ENCODE measurements around the gene PRTFDC1. TPM values are rescaled to one million over a fixed set of nuclear protein-coding genes. Genes with fewer than 3 reads are reported as not detected.

Gene PRTFDC1
- total RNA-seq, 1 donor from 2014 or later: 4.7 TPM

GRCh38 chr10:24889639-24890038 is 62.8 kb downstream of the PRTFDC1 start:
- DNase-seq (ENCODE audit: low spot score): no peak
- intact Hi-C loops (cut with DNase I): no loop called here
- ATAC-seq: no peak

DNA sequence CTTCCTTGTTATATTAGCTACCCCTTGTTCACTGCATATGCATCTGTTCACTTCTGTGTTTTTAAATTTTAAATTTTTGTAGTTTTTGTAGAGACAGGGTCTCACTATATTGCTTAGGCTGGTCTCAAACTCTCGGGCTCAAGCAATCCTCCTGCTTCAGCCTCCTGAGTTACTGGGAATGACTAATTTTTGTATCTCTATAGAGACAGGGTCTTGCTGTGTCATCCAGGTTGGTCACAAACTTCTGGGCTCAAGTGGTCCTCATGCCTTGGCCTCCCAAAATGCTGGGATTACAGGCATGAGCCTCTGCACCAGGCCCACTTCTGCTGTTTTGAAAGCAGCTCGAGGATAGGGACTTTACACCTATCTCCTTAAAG is 64.6 kb downstream of the PRTFDC1 start:
- intact Hi-C loops (cut with DNase I): no loop called here

GRCh38 chr10:24886290-24886680 is 66.1 kb downstream of the PRTFDC1 start:
- intact Hi-C loops (cut with DNase I): no loop called here
- ATAC-seq (no peak), DNase-seq (ENCODE audit: low spot score) (no peak)

More for the DNA sequence above, 64.6 kb downstream of the PRTFDC1 start:
- DNase-seq (ENCODE audit: low spot score): no peak
- no peak for ATAC-seq

DNA sequence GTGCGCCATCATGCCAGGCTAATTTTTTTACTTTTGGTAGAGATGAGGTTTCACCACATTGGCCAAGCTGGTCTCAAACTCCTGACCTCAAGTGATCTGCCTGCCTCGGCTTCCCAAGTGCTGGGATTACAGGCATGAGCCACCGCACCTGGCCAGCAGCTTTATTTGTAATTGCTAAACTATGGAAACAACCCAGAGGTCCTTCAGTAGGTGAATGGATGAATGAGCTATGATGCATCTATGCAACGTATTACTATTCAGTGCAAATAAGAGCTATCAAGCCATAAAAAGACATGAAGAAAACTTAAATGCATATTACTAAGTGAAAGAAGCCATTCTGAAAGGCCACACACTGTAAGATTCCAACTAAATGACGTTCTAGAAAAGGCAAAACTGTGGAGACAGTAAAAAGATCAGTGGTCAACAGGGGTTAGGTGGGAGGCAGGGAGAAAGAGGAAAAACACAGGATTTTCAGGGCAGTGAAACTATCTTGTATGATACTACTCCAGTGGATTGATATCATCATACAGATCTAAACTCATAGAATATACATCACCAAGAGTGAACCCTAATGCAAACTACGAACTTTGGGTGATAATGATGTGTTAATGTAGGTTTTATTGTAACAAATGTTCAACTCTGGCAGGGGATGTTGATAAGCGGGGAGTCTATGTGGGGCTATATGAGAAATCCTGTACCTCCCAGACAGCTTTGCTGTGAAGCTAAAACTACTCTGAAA is 66.7 kb downstream of the PRTFDC1 start:
- intact Hi-C loops (cut with DNase I): no loop called here
- DNase-seq (ENCODE audit: low spot score) (no peak), ATAC-seq (no peak)

- no peak for ATAC-seq
- intact Hi-C loops (cut with DNase I): no loop called here
- DNase-seq (ENCODE audit: low spot score): no peak
Measured at GRCh38 chr10:24884793-24885192, 67.6 kb downstream of the PRTFDC1 start.

GRCh38 chr10:24884316-24884715 is 68.1 kb downstream of the PRTFDC1 start:
- intact Hi-C loops (cut with DNase I): no loop called here
- ATAC-seq (no peak), DNase-seq (ENCODE audit: low spot score) (no peak)

- DNase-seq (ENCODE audit: low spot score) (no peak), ATAC-seq (no peak)
- intact Hi-C loops (cut with DNase I): no loop called here
Measured at GRCh38 chr10:24883176-24883575, 69.2 kb downstream of the PRTFDC1 start.

- peak; percentile 45 for ATAC-seq
Measured at GRCh38 chr10:24882047-24882698, 70.2 kb downstream of the PRTFDC1 start.

GRCh38 chr10:24879861-24880260 is 72.5 kb downstream of the PRTFDC1 start:
- intact Hi-C loops (cut with DNase I): no loop called here
- DNase-seq (ENCODE audit: low spot score) (no peak), ATAC-seq (no peak)

More at GRCh38 chr10:24882047-24882698, 70.2 kb downstream of the PRTFDC1 start:
- intact Hi-C loops (cut with DNase I): no loop called here
- no peak for DNase-seq (ENCODE audit: low spot score)

GRCh38 chr10:24874133-24874532 is 78.3 kb downstream of the PRTFDC1 start:
- ATAC-seq: no peak
- DNase-seq (ENCODE audit: low spot score): no peak
- intact Hi-C loops (cut with DNase I): no loop called here

- DNase-seq (ENCODE audit: low spot score): no peak
- peak; percentile 87 for ATAC-seq
- intact Hi-C loops (cut with DNase I): no loop called here
Measured at GRCh38 chr10:24873281-24873683, 79.1 kb downstream of the PRTFDC1 start.

- intact Hi-C loops (cut with DNase I): no loop called here
- DNase-seq (ENCODE audit: low spot score) (no peak), ATAC-seq (no peak)
Measured at GRCh38 chr10:24872790-24873182, 79.6 kb downstream of the PRTFDC1 start.

GRCh38 chr10:24872049-24872789 is 80.2 kb downstream of the PRTFDC1 start:
- DNase-seq (ENCODE audit: low spot score) (no peak), ATAC-seq (no peak)
- intact Hi-C loops (cut with DNase I): no loop called here

DNA sequence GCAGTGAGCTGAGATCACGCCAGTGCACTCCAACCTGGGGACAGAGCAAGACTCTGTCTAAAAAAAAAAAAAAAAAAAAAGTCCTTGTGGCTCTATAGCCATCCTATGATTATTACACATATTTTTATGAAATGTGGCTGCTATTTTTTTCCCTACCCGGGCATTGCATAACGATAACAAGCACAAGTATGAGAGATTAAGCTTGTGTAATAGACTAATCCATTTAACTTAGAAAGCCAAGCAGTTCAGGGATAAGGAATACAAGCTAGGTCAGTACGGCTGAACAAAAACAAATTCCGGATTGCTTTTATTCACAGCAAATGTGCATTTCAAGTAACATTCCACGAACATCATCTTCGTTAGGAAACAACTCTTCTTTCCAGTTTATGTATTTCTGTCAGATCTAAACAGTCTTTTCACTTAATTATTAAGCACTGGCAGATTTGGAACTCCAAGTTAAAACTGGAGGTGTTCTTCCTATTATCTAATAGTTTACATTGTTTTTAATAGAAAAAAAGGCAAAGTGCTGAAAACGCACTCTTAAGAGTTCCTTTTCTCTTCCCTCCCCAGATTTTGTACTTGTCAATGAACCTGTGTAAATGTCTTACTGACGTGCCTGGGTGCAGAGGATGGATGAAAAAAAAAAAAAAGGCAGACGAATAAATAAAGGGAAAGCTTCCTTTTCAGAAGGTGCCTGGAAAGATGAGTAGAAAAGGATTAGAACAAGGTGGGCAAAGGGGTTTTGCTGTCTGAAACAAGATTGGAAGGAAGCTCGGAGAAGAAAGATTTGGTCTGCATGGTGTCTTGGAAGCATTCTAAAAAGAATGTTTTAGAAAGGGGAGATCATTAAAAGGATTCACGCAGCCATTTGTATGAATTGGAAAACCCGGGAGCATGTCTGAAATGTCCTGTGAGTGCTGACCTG is 81.1 kb downstream of the PRTFDC1 start:
- ATAC-seq: no peak
- intact Hi-C loops (cut with DNase I): no loop called here

GRCh38 chr10:24869354-24870015 is 82.9 kb downstream of the PRTFDC1 start:
- intact Hi-C loops (cut with DNase I): no loop called here
- no peak for ATAC-seq
- DNase-seq (ENCODE audit: low spot score): no peak

More for the DNA sequence above, 81.1 kb downstream of the PRTFDC1 start:
- DNase-seq (ENCODE audit: low spot score): no peak

DNA sequence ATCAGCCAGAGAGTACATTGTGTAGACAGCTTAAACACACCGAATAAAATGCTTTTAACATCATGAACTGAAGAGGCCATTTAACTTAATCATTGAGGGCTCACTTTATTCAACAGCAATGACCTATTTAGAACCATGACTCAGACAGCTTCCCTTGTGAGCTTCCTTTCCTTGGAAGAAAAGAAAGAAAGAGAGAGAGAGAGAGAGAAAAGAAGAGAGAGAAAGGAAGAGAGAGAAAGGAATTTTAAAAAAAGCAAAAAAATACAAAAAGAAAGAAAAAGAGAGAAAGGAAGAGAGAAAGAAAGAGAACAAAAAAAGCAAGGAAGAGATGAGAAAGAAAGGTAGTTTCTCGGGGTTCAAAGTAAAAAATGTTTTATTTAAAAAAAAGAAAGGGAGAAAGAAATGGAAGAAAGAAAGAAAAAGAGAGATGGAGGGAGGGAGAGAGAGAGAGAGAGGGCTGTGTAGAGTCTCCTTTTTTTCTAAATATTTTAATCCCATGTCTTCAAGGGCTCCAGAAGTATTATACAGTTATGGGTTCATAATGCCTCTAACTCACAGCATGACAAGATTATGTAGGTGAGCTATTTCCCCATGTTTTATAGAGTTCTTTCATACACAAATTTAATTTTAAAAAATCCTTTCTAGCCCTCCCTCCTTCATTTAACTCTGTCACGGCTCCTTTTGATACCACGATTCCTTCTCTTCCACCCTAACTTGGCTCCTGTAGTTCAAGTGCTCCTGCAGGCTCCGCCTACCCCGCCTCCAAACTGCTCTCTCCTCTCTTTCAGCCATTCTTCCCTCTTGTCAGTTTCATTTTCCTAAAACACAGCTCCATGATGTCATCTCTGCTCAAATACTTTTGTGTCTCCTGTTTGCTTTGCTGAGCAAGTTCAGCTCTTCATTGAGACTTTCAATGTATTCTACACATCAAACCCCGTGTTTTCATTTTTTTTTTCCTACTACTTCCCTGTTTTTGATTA is 85.5 kb downstream of the PRTFDC1 start:
- no peak for DNase-seq (ENCODE audit: low spot score)
- intact Hi-C loops (cut with DNase I): no loop called here

DNA sequence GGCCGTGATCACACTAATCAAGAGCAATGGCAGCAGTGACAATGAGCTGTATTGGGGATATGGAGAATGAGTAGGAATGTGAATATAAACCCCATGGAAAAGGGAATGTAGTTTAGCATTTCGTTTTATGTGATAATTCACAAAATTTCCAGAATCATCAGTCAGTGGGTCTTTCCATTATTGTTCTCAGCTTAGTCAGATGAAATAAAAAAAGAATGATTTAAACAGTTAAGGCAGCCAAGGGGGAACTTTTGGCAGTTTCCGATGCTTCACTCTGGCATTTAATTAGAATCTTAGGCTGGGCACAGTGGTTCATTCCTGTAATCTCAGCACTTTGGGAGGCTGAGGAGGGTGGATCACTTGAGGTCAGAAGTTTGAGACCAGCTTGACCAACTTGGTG is 86.6 kb downstream of the PRTFDC1 start:
- no peak for DNase-seq (ENCODE audit: low spot score)
- intact Hi-C loops (cut with DNase I): no loop called here
- ATAC-seq: no peak

More for the DNA sequence above, 85.5 kb downstream of the PRTFDC1 start:
- peak; percentile 94 for ATAC-seq
